Measurements from ENCODE around the gene RING1.

RING1 gene

GRCh38 chr6:33213166-33213988 lies 5.1 kb downstream of the RING1 start:
- TF ChIP-seq GATA3 (IDR thresholded peaks at IDR 0.05; ENCODE audit: low read depth, low read length): no peak
- TF ChIP-seq GATA2 (IDR thresholded peaks at IDR 0.05; ENCODE audit: low read depth, low read length): no peak

GRCh38 chr6:33213989-33214335 lies 5.7 kb downstream of the RING1 start:
- TF ChIP-seq GATA3 (IDR thresholded peaks at IDR 0.05; ENCODE audit: low read depth, low read length) (no peak), GATA2 (IDR thresholded peaks at IDR 0.05; ENCODE audit: low read depth, low read length) (no peak)

GRCh38 chr6:33215271-33216116 lies 7.2 kb downstream of the RING1 start:
- TF ChIP-seq GATA2 (IDR thresholded peaks at IDR 0.05; ENCODE audit: low read depth, low read length): no peak
- TF ChIP-seq GATA3 (IDR thresholded peaks at IDR 0.05; ENCODE audit: low read depth, low read length): no peak

GRCh38 chr6:33216117-33216649 lies 7.9 kb downstream of the RING1 start:
- no peak for TF ChIP-seq GATA3 (IDR thresholded peaks at IDR 0.05; ENCODE audit: low read depth, low read length)
- TF ChIP-seq GATA2 (IDR thresholded peaks at IDR 0.05; ENCODE audit: low read depth, low read length): no peak

GRCh38 chr6:33217246-33217645 lies 8.9 kb downstream of the RING1 start:
- TF ChIP-seq GATA3 (IDR thresholded peaks at IDR 0.05; ENCODE audit: low read depth, low read length): no peak
- TF ChIP-seq GATA2 (IDR thresholded peaks at IDR 0.05; ENCODE audit: low read depth, low read length): no peak

GRCh38 chr6:33217681-33218080 lies 9.4 kb downstream of the RING1 start:
- no peak for TF ChIP-seq GATA3 (IDR thresholded peaks at IDR 0.05; ENCODE audit: low read depth, low read length)
- no peak for TF ChIP-seq GATA2 (IDR thresholded peaks at IDR 0.05; ENCODE audit: low read depth, low read length)

- TF ChIP-seq GATA3 (IDR thresholded peaks at IDR 0.05; ENCODE audit: low read depth, low read length): no peak
- TF ChIP-seq GATA2 (IDR thresholded peaks at IDR 0.05; ENCODE audit: low read depth, low read length): no peak
Observed at GRCh38 chr6:33235221-33235634, 26.9 kb downstream of the RING1 start.

- TF ChIP-seq GATA3 (IDR thresholded peaks at IDR 0.05; ENCODE audit: low read depth, low read length) (no peak), GATA2 (IDR thresholded peaks at IDR 0.05; ENCODE audit: low read depth, low read length) (no peak)
Observed at GRCh38 chr6:33236328-33236727, 28.0 kb downstream of the RING1 start.

- no peak for TF ChIP-seq GATA2 (IDR thresholded peaks at IDR 0.05; ENCODE audit: low read depth, low read length)
- TF ChIP-seq GATA3 (IDR thresholded peaks at IDR 0.05; ENCODE audit: low read depth, low read length): no peak
Observed at GRCh38 chr6:33236852-33237251, 28.6 kb downstream of the RING1 start.

- TF ChIP-seq GATA3 (IDR thresholded peaks at IDR 0.05; ENCODE audit: low read depth, low read length) (no peak), GATA2 (IDR thresholded peaks at IDR 0.05; ENCODE audit: low read depth, low read length) (no peak)
Observed at GRCh38 chr6:33237741-33238140, 29.4 kb downstream of the RING1 start.

- TF ChIP-seq GATA3 (IDR thresholded peaks at IDR 0.05; ENCODE audit: low read depth, low read length): no peak
- TF ChIP-seq GATA2 (IDR thresholded peaks at IDR 0.05; ENCODE audit: low read depth, low read length): no peak
Observed at GRCh38 chr6:33241968-33242367, 33.7 kb downstream of the RING1 start.

GRCh38 chr6:33243476-33243875 lies 35.2 kb downstream of the RING1 start:
- TF ChIP-seq GATA3 (IDR thresholded peaks at IDR 0.05; ENCODE audit: low read depth, low read length): no peak
- no peak for TF ChIP-seq GATA2 (IDR thresholded peaks at IDR 0.05; ENCODE audit: low read depth, low read length)

- TF ChIP-seq GATA3 (IDR thresholded peaks at IDR 0.05; ENCODE audit: low read depth, low read length) (no peak), GATA2 (IDR thresholded peaks at IDR 0.05; ENCODE audit: low read depth, low read length) (no peak)
Observed at GRCh38 chr6:33247977-33248642, 39.8 kb downstream of the RING1 start.

GRCh38 chr6:33248643-33248931 lies 40.3 kb downstream of the RING1 start:
- TF ChIP-seq GATA2 (IDR thresholded peaks at IDR 0.05; ENCODE audit: low read depth, low read length): no peak
- TF ChIP-seq GATA3 (IDR thresholded peaks at IDR 0.05; ENCODE audit: low read depth, low read length): no peak

Measured in SH-SY5Y (cell line).